ENCODE data around the gene NT5C3A. TPM values are rescaled to one million over a fixed set of nuclear protein-coding genes. Genes with fewer than 3 reads are reported as not detected.
"Not testable (repeated sequence)": the region's sequence is repeated elsewhere in the genome, so short reads cannot be mapped to it uniquely, and the experiment has no call there.

Gene NT5C3A
- total RNA-seq, 1 donor from 2014 or later, result 34.6 TPM

DNA sequence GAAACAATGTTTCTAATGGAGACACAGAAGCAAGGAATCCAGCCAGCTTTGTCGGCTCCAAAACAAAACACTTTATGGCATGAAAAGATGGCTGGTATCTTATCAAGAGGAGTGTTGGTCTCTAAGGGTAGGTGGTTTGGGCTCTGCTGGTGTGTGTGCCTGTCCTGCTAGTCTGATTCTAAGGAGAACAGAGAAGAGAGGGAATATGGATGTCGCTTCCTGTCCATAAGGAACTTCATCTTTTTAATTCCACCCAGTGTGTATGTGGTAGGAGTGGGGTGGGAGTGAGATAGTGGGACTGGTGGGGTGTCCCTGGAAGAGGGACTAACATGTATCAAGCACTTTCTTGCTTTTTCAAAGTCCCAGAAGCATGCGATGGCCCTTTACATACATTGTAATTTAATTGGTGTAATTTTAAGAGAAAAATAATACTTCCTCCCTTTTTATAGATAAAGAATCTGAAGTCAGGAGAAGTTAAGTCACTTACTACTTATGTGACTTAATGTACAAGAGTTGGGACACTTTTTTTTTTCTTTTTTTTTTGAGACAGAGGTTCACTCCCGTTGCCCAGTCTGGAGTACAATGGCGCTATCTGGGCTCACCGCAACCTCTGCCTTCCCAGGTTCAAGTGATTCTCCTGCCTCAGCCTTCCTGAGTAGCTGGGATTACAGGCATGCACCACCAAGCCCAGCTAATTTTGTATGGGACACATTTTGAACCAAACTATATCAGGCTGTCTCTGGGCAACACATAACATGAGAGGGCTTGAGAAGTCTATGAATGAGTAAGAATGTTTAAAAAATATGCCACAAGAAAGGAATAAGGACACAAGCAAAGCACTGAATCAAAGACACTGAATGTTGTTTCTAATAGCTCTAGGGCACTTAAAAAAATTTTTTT is 18.8 kb downstream of the NT5C3A start:
- Mint-ChIP-seq H3K27ac (no peak overlapping the region), H3K9me3 (no peaks in the 10 kb centered on the region), H3K4me1 (peaks cover 28% of the 10 kb centered on the region), H3K36me3 (ENCODE audit: low read depth) (peaks cover 1% of the 10 kb centered on the region), H3K27me3 (no peaks in the 10 kb centered on the region), H3K4me3 (no peak overlapping the region)
- DNase-seq, result no peak
- intact Hi-C loops (cut with micrococcal nuclease), result no loop called here

DNA sequence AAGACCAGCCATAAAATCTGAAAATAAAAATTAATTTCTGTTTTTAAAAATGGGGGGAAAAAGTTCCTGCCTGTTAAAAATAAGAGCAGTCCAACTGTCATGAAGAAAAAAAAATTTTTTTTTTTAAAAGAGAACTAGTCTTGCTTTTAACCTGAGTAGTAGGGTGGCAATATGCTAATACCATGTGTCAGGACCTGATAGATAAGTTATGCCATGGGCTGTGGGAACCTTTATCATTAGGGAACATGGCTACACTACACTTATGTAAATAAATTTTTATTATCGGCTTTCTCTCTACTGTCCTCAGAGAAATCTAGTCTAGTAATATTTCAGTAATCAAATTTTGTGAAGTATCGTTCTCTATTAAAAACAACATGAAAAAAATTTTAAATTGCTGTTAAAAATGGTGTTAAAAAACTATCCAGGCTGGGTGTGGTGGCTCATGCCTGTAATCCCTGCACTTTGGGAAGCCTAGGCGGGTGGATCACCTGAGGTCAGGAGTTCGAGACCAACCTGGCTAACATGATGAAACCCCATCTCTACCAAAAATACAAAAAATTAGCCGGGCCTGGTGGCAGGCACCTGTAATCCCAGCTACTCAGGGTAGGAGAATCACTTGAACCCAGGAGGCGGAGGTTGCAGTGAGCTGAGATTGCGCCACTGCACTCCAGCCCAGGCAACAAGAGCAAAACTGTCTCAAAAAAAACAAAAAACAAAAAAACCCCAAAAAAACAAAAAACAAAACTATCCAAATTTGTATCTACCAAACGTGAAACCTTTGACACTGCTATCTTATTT is 20.7 kb downstream of the NT5C3A start:
- H3K27me3 Mint-ChIP-seq, result no peaks in the 10 kb centered on the region
- H3K36me3 Mint-ChIP-seq (ENCODE audit: low read depth), result peaks cover 1% of the 10 kb centered on the region
- intact Hi-C loops (cut with micrococcal nuclease), result no loop called here
- H3K9me3 Mint-ChIP-seq, result no peaks in the 10 kb centered on the region
- peaks cover 38% of the 10 kb centered on the region for H3K4me1 Mint-ChIP-seq
- H3K4me3 Mint-ChIP-seq, result no peak overlapping the region
- no peak for DNase-seq
- H3K27ac Mint-ChIP-seq, result no peak overlapping the region

DNA sequence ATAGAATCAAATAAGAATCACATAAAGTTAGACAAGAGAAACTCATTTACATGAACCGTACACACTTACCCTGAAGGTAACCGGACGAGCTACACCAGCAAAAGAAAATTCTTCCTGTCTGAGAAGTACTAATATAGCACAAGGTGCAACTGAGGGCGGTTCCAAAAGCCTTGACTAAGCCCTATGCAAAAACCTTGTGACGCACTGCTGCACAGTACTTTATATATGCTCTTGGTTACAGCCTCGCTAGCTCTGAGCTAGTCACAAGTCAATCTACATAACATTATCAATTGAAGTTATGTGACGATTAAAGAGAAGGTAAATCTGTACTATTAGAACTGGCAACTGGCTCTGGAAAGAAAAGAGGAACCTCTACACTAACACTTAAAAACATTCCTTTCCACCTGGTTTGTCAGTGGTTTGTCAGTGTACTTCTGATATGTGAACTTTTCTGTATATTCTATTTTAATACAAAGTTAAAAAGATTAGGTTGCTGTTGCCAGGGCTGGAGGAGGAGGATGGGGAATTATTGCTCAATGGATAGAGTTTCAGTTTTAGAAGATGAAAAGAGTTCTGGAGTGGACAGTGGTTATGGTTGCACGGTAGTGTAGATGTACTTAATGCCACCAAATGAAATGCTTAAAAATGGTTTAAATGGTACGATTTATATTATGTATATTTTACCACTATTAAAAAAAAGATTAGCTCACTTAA is 21.6 kb downstream of the NT5C3A start:
- peak overlapping the region; percentile 56 for H3K27ac Mint-ChIP-seq
- peak overlapping the region; percentile 72 for H3K4me3 Mint-ChIP-seq
- H3K9me3 Mint-ChIP-seq, result no peaks in the 10 kb centered on the region
- peaks cover 42% of the 10 kb centered on the region for H3K4me1 Mint-ChIP-seq
- peak; percentile 92 for DNase-seq
- intact Hi-C loops (cut with micrococcal nuclease), result loop anchor here (1.0 kb wide), 2 partner anchors 22 to 149 kb away; no protein-coding TSS in a partner anchor
- H3K27me3 Mint-ChIP-seq, result no peaks in the 10 kb centered on the region
- H3K36me3 Mint-ChIP-seq (ENCODE audit: low read depth), result peaks cover 3% of the 10 kb centered on the region

DNA sequence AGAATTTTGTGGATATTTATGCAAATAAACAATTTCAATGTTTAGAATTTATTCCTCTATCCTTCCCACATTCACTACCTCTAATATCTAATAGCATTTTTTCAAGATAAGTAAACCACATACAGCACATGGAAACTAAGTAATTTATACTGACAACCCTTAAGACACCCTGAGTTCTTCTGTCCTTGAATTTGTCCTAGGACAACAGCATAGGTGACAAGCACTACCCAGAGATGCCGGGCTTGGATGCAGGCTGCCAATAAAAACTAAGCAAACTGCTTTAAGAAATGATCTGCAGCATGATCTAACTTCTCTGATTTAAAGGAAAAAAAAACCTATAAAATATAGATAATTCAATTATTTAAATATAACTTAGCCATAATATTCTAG is 22.7 kb downstream of the NT5C3A start:
- Mint-ChIP-seq H3K27me3 (no peaks in the 10 kb centered on the region), H3K4me3 (peak overlapping the region; percentile 88), H3K9me3 (no peaks in the 10 kb centered on the region), H3K27ac (peak overlapping the region; percentile 88), H3K4me1 (peaks cover 44% of the 10 kb centered on the region), H3K36me3 (ENCODE audit: low read depth) (peaks cover 7% of the 10 kb centered on the region)
- intact Hi-C loops (cut with micrococcal nuclease), result loop anchor here (1.0 to 5.0 kb wide), 5 partner anchors 14 to 548 kb away; partner anchors contain the start of gene LSM5
- DNase-seq, result no peak

DNA sequence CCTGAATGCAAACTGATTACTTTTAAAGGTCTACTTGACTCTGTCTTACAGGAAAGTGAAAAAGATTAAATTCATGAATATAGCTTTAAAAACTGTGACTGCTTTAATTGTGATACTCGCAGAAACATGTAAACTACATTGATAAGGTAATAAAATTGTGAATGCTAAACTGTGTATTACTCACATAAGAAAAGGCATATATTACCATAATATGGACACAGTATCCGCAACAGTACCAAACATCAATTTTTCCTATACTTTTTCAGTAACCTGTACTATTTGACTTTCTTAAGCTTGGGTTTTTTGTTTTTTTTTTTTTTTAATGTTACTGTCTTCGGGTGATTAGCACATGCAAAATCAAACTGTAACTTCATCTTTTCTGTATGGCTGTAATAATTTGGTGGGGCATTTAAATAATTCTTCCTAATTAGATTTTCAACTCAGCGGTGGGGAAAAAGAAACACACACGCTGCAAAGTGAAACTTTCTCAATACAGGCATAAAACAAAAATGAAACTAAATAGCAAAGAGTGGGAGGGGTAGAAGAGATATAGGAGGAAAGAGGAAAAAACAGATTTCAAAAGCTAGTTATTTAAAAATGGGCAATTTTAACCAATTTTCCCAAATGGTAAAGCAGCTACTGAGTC is 23.2 kb downstream of the NT5C3A start:
- no peak for DNase-seq
- H3K36me3 Mint-ChIP-seq (ENCODE audit: low read depth), result peaks cover 10% of the 10 kb centered on the region
- peak overlapping the region; percentile 88 for H3K27ac Mint-ChIP-seq
- peaks cover 49% of the 10 kb centered on the region for H3K4me1 Mint-ChIP-seq
- no peaks in the 10 kb centered on the region for H3K27me3 Mint-ChIP-seq
- peak overlapping the region; percentile 88 for H3K4me3 Mint-ChIP-seq
- intact Hi-C loops (cut with micrococcal nuclease), result loop anchor here (1.0 to 5.0 kb wide), 3 partner anchors 15 to 547 kb away; partner anchors contain the start of gene LSM5
- no peaks in the 10 kb centered on the region for H3K9me3 Mint-ChIP-seq

DNA sequence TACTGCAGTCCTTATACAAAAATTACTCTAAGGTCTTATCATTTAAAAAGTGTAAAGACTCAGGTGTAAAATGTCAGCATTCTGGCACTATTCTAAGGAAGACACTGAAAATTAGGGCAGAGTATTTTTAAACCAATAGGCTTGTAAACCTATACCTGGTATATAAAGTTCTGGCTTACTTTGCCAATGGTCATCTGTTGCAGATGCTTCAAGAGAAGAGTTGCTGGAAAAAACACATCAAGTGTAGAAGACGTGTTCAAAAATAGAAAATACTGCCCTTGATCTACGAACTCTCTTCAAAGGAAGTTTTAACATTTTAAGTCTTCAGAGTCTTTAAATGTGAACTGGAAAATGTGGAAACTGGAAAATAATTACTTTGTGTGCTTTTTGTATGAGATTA is 23.9 kb downstream of the NT5C3A start:
- Mint-ChIP-seq H3K4me3 (peak overlapping the region; percentile 88), H3K36me3 (ENCODE audit: low read depth) (peaks cover 12% of the 10 kb centered on the region), H3K9me3 (no peaks in the 10 kb centered on the region), H3K4me1 (peaks cover 46% of the 10 kb centered on the region), H3K27ac (peak overlapping the region; percentile 88), H3K27me3 (no peaks in the 10 kb centered on the region)
- DNase-seq, result no peak
- intact Hi-C loops (cut with micrococcal nuclease), result loop anchor here (1.0 to 5.0 kb wide), 3 partner anchors 16 to 546 kb away; partner anchors contain the start of gene LSM5

DNA sequence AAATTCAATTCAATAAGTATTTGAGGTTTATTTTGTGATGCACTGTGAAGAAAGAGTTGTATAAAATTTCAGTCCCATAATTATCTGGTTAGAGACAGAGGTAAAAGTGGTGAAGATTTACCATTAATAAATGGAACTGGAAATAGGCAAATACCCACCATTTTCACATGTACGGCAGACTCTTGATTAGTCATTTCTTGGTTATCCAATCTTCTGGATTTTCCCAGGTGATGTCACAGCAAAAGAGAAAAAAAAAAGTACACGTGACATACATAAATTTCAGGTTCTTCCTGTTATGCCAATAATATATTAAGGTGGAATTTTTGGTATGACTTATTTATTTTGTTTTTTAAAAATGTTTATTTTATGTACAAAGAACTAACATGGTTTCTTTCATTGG is 26.8 kb downstream of the NT5C3A start:
- H3K27ac Mint-ChIP-seq, result no peak overlapping the region
- H3K27me3 Mint-ChIP-seq, result no peaks in the 10 kb centered on the region
- peaks cover 14% of the 10 kb centered on the region for H3K36me3 Mint-ChIP-seq (ENCODE audit: low read depth)
- no peak overlapping the region for H3K4me3 Mint-ChIP-seq
- intact Hi-C loops (cut with micrococcal nuclease), result loop anchor here (5.0 kb wide), 1 partner anchor 543 kb away; the partner anchor contains the start of gene LSM5
- H3K9me3 Mint-ChIP-seq, result no peaks in the 10 kb centered on the region
- peaks cover 37% of the 10 kb centered on the region for H3K4me1 Mint-ChIP-seq
- no peak for DNase-seq

DNA sequence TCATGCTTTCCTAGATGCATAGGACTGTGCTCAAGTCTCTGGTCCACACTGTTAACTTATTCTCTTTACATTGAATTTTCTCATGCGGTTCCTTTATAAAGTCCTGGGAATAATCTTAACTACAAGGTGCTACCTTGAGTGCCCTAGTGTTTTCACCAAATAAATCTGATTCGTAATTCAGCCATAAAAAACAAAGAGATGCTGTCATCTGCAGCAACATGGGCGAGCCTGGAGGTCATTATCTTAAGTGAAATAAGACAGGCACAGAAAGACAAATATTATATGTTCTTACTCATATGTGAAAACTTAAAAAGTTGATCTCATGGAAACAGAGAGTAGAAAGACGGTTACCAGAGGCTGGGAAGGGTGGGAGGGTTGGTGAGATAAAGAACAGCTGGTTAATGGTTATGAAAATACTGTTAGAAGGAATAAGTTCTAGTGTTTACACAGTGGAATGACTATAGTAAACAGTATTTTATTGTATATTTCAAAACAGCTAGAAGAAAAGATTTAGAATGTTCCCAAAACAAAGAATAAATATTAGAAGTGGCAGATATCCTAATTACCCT is 38.3 kb downstream of the NT5C3A start:
- H3K36me3 Mint-ChIP-seq (ENCODE audit: low read depth), result peaks cover 31% of the 10 kb centered on the region
- intact Hi-C loops (cut with micrococcal nuclease), result no loop called here
- H3K27me3 Mint-ChIP-seq, result no peaks in the 10 kb centered on the region
- no peaks in the 10 kb centered on the region for H3K9me3 Mint-ChIP-seq
- DNase-seq, result no peak
- no peak overlapping the region for H3K4me3 Mint-ChIP-seq
- H3K27ac Mint-ChIP-seq, result peak overlapping the region; percentile 38
- peaks cover 4% of the 10 kb centered on the region for H3K4me1 Mint-ChIP-seq

DNA sequence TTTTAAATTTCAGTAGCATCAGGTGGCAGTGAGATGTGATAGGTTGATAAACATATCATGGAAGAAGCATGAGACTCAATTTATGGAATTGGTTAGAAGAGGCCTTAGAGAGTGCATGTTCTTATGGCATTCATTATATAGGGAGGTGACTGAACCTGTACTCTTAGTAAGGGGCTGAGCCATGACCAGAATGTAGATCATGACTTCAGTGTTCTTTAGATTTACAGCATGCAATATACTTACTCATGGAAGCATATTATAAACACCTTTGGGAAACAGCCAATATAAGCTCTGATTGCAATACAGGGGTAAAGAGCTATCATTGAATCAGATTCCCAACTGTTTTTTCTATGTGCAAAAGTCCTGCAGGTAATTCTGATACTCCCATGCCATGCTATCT is 50.2 kb downstream of the NT5C3A start:
- Mint-ChIP-seq H3K36me3 (ENCODE audit: low read depth) (peaks cover 41% of the 10 kb centered on the region), H3K9me3 (no peaks in the 10 kb centered on the region), H3K27ac (no peak overlapping the region), H3K4me1 (peaks cover 2% of the 10 kb centered on the region), H3K27me3 (no peaks in the 10 kb centered on the region), H3K4me3 (no peak overlapping the region)
- intact Hi-C loops (cut with micrococcal nuclease), result no loop called here
- no peak for DNase-seq

DNA sequence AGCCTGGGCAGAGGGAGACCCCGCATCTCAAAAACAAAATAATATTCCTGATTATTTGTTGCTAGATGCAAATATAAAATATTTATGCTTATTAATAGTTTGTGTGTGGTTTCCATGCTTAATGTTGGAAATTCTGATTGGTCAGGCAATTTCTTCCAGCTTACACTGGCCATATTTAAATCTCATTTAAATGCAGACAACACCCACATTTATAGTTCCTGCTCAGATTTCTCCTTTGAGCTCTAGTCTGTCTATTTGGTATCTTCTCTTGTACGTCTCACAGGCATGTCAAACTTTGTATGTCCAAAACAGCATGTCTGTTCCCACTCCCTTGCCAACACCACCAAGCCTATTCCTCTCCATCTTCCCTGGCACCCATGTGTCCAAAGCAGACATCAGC is 52.8 kb downstream of the NT5C3A start:
- peaks cover 29% of the 10 kb centered on the region for H3K36me3 Mint-ChIP-seq (ENCODE audit: low read depth)
- H3K27me3 Mint-ChIP-seq, result no peaks in the 10 kb centered on the region
- no peaks in the 10 kb centered on the region for H3K9me3 Mint-ChIP-seq
- no peak overlapping the region for H3K4me3 Mint-ChIP-seq
- H3K27ac Mint-ChIP-seq, result no peak overlapping the region
- H3K4me1 Mint-ChIP-seq, result peaks cover 2% of the 10 kb centered on the region
- DNase-seq, result no peak
- intact Hi-C loops (cut with micrococcal nuclease), result no loop called here

DNA sequence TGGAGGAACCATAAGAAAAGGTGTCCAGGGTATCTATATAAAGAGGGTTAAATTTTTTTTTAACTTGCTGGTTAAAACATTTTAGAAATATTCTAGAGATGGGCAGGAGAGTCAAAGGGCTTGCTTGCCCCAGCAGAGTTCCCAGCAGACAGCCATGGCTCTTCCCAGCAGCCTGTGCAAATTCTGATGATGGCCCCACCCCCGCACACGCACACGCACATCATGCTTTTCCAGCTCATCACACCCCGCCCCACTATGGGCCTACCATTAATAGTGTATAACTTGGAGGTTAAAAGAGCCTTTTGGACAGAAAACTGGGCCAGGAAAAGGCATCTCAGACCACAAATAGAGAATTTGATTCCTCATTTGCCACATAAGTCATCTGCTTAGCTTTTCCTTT is 56.9 kb downstream of the NT5C3A start:
- H3K4me3 Mint-ChIP-seq; DNase-seq; H3K27ac Mint-ChIP-seq; intact Hi-C loops (cut with micrococcal nuclease); H3K9me3 Mint-ChIP-seq; H3K36me3 Mint-ChIP-seq (ENCODE audit: low read depth); H3K27me3 Mint-ChIP-seq; H3K4me1 Mint-ChIP-seq: not testable (repeated sequence)

DNA sequence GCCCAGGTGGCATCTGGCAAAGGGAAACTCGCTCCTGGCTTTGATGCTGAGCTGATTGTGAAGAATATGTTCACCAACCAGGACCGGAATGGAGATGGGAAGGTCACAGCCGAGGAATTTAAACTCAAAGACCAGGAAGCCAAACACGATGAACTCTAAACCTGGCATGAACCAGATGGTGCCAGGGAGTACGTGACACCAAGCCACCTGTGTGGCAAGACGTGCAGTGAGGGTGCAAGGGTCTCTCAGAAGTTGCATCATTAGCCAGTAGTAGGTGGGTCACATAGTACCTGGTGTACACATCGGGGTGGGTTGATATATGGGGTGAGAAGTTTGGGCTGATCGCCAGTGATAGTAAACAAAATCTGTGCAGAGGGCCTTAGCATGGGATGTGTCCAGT is 57.4 kb downstream of the NT5C3A start:
- H3K36me3 Mint-ChIP-seq (ENCODE audit: low read depth); DNase-seq; H3K27me3 Mint-ChIP-seq; H3K9me3 Mint-ChIP-seq; H3K4me3 Mint-ChIP-seq; intact Hi-C loops (cut with micrococcal nuclease); H3K4me1 Mint-ChIP-seq; H3K27ac Mint-ChIP-seq: not testable (repeated sequence)

DNA sequence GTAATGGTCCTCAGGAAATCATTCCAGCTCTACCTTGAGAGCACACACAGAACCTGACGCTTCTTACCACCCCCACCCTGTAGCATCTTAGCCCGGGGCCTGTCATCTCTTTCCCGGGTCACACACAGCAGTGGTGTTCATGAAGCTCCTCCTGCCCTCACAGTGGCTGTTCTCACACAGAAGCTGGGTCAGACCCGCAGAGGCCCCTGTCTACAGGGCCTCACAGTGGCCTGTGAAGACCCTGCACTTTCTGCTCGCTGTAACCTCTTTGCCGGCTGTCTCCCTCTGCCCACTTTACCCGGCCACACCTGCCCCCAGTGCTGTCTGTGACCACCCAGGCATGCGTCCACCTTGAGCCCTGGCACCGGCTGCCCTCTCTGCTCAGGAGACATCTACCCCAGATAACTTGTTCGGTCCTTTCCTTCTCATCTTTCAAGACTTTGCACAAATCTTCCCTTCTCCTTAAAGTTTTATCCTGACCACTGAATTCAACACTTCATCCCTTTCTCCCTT is 58.4 kb downstream of the NT5C3A start:
- H3K9me3 Mint-ChIP-seq; H3K36me3 Mint-ChIP-seq (ENCODE audit: low read depth); H3K27me3 Mint-ChIP-seq; H3K4me3 Mint-ChIP-seq; DNase-seq; intact Hi-C loops (cut with micrococcal nuclease); H3K27ac Mint-ChIP-seq; H3K4me1 Mint-ChIP-seq: not testable (repeated sequence)
